Mammary epithelial cell (primary cell): ENCODE results near the gene ZNF169.
"Not testable (repeated sequence)": the region's sequence is repeated elsewhere in the genome, so short reads cannot be mapped to it uniquely, and the experiment has no call there.

Experiments
- CTCF ChIP-seq, 2 donors: IDR thresholded peaks in 1 of 2; conservative IDR thresholded peaks in 1 of 2; 2 replicates each; pipeline ENCODE4 v1.5.1; 2011 to 2012; ENCODE audit warnings: inconsistent platforms in 2 of 2, low read length in 2 of 2, mild to moderate bottlenecking in 2 of 2, control low read depth in 1 of 2, low read depth in 1 of 2; ENCODE audit not compliant: insufficient read depth in 1 of 2; ENCODE audit errors: extremely low read depth in 1 of 2
- EZH2 ChIP-seq: IDR thresholded peaks from 2 replicates; pipeline ENCODE4 v1.6.1; 2012; ENCODE audit warnings: low read length, inconsistent platforms, borderline replicate concordance

- not testable (repeated sequence) for TF ChIP-seq CTCF (conservative IDR thresholded peaks at IDR 0.05 in 1 of 2, IDR thresholded peaks at IDR 0.05 in 1 of 2; ENCODE audit: extremely low read depth in 1 of 2, insufficient read depth in 1 of 2, low read depth in 1 of 2, low read length in 2 of 2); EZH2
Measured at GRCh38 chr9:94347451-94347850, 88.4 kb downstream of the ZNF169 start.
